Adrenal gland (tissue), 5 donors: ENCODE results near the gene POLR2H.

Source experiments
- POLR2A ChIP-seq, 2 donors: fragments of 450-650 bp; IDR thresholded peaks; one replicate each; pipeline ENCODE4 v1.6.1; 2017; ENCODE audit warnings: antibody characterized with exemption in 2 of 2, mild to moderate bottlenecking in 2 of 2, moderate library complexity in 1 of 2
- TF ChIP-seq, protein P1 (sequence below), 6 experiments: fragments of 450-650 bp in 4 of 6; fragments of 200-600 bp in 2 of 6; sonication (generic) in 1 of 6; IDR thresholded peaks; 1 replicate in 5 of 6; 2 replicates in 1 of 6; pipeline versions ENCODE4 v1.5.1 to v1.8.0; 2016 to 2021; ENCODE audit warnings: antibody characterized with exemption in 6 of 6, mild to moderate bottlenecking in 2 of 6, moderate library complexity in 1 of 6
- donor health status: DM: no; HTN: no; CAD: no.

DNA sequence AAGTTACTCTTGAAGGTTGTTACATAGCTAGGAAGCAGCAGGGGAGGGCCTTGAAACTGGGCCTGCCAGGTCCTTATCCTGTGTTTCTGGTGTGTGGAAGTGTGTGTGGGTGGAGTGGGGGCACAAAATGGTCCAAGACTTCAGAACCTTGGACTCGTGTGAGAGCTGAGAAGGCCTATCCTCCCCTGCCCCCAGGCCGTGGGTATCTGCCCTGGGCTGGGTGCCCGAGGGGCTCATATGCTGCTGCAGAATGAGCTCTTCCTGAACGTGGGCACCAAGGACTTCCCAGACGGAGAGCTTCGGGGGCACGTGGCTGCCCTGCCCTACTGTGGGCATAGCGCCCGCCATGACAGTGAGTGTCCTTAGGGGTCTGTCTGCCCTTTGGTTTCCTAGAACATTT is 22.8 kb downstream of the POLR2H start:
- no peak for TF ChIP-seq POLR2A (IDR thresholded peaks at IDR 0.05)
- TF ChIP-seq, protein P1, sequence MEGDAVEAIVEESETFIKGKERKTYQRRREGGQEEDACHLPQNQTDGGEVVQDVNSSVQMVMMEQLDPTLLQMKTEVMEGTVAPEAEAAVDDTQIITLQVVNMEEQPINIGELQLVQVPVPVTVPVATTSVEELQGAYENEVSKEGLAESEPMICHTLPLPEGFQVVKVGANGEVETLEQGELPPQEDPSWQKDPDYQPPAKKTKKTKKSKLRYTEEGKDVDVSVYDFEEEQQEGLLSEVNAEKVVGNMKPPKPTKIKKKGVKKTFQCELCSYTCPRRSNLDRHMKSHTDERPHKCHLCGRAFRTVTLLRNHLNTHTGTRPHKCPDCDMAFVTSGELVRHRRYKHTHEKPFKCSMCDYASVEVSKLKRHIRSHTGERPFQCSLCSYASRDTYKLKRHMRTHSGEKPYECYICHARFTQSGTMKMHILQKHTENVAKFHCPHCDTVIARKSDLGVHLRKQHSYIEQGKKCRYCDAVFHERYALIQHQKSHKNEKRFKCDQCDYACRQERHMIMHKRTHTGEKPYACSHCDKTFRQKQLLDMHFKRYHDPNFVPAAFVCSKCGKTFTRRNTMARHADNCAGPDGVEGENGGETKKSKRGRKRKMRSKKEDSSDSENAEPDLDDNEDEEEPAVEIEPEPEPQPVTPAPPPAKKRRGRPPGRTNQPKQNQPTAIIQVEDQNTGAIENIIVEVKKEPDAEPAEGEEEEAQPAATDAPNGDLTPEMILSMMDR (IDR thresholded peaks at IDR 0.05), result no peak
